GM19023 (cell line): ENCODE measurements around the gene NPAS3.

Experiments used
- ATAC-seq: cut with Tn5 transposase; IDR thresholded peaks from one replicate; pipeline ENCODE4 v1.9.1; 2021; ENCODE audit warnings: mild to moderate bottlenecking, moderate library complexity; ENCODE audit not compliant: unreplicated experiment

The NPAS3 gene

DNA sequence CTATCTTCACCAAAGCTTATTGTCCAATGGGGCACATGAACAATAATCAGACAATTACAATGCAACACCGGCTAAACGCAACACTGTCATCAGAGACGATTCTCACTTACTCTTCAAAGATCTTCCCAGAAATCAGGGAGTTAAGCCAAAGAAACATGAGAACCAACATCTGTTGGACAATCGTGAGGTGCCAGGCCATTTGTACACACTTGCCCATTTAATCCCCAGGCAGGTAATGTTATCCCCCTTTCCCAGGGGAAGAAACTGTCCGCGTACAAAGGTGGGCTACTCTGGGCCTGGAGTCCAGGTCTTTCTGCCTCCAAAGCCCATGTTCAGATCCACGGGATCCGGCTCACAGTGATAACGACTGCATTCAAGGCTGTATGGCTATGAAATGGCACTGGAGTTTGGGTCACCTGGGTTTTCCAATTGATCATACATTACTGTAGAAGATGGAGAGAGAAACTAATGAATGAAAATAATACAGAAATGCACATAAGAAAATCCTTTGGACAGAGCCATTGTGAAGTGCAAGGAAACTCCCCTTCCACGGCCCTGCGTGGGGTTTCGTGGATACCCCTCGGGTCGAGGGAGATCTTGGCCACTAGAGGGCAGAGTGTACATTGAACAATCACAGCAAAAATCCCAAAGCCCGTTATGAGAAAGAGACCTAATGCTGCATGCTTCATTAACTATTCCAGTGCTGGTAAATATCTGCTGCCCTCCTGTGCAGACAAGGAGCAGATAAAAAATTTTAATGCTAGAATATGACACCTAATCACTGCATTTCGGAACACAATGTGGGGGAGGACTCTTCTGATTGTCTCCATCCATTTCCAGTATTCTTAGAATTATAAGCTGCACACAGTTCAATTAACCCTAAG, 900.8 kb downstream of the NPAS3 start:
- ATAC-seq = no peak

GRCh38 chr14:33840797-33841196, 902.1 kb downstream of the NPAS3 start:
- ATAC-seq = no peak

DNA sequence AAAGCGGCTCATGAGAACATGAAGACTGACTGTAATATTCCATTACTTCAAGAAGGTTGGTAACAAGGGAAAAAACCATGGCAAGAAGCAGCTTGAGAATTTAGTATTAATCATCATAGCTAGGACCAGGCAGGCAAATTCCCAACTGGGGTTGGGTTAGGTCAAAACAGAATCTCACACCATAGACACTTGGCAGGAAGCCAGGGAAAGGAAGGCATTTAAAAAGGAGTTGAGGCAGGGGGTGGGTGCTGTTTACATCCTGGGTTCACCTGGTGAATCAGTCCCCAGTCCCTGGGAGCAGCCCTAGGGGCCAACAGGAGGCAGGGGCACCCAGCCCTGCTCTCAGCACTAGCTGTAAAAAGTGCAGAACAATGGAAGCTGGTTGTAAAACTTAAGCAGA, 903.6 kb downstream of the NPAS3 start:
- ATAC-seq = no peak

DNA sequence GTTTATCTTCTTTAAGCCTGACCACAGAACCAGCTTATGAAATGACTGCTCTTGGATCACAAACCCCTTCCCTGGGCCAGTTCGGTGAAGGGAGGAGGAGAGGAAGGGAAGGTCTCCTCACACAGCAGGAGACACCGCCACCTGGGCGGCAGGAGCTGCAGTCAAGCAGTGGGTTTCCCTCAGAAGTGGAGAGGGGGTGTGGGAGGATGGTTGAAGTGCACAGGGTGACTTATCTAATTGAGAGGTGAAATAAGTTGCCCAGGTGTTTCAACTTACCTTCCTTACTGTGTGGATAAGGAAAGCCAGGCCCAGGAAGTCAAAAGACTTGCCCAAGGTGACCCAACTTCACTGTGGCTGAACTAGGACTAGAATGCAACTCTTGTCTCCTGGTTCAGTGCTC, 905.4 kb downstream of the NPAS3 start:
- no peak for ATAC-seq

DNA sequence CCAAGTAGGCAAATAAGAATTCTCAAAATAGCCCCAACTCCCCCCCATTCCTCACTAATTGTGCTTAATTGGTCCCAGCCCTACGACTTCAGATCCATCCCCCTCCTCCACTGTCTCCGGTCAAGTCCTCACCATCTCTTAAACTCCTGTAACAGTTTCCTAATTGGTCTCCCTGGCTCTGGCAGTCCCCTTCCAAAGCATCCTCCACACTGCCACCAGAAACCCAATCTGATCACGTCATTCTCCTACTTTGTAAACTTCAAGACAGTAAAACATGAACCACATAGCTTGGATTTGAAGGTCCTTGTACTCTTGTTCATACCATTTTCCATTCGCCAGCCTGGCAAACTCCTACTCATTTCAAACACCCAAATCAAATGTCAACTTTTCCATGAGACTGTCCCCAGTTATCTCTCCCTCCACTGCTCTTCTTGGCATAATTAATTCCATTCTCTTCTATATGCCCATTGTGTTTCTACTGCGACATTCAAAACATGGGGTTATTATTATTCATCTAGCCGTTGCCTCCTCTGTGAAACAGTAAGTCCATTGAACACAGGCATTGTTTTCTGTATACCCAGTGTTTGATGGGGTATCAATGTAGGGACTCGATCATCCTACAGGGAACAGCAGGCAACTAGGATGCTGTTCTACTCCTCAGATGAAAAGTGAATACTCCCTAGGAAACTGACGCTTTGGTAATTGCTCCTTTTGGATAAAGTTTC, 907.6 kb downstream of the NPAS3 start:
- no peak for ATAC-seq

GRCh38 chr14:33847066-33847465, 908.4 kb downstream of the NPAS3 start:
- no peak for ATAC-seq

GRCh38 chr14:33848009-33848408, 909.3 kb downstream of the NPAS3 start:
- ATAC-seq = no peak

GRCh38 chr14:33848706-33849454, 910.2 kb downstream of the NPAS3 start:
- ATAC-seq = no peak

DNA sequence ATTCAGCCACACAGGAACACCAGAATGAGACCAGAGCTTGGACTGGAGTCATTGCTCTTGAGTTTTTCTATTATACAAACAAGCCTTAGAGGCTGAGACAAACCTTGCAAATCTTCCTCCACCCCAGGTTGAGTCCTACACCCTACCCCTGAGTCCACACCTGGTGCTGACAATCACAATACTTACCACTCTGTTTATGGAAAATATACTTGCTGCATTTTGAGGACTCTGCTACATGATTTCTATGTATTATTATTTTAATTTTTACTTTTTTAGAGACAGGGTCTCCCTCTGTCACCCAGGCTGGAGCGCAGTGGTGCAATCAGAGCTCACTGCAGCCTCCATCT, 910.7 kb downstream of the NPAS3 start:
- ATAC-seq = no peak

DNA sequence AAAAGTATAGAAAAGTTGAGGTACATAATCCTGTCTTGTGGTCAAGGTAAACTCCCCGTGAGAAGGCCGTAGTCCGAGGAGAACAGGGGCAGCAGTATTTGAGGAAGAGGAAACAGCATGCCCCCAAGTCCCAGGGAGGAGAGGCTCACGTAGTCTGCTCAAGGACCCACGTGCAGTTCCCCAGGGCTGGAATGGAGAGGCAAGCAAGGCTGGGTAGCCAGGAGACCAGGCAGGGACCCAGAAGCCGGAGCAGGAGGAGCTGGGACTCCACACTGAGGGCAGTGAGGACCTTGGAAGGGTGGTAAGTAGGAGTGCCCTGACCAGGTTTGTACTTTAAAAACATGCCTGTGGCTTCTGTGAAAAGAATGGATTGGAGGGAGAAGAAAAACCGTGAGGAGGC, 912.1 kb downstream of the NPAS3 start:
- ATAC-seq = no peak

GRCh38 chr14:33851366-33851765, 912.7 kb downstream of the NPAS3 start:
- ATAC-seq = no peak

DNA sequence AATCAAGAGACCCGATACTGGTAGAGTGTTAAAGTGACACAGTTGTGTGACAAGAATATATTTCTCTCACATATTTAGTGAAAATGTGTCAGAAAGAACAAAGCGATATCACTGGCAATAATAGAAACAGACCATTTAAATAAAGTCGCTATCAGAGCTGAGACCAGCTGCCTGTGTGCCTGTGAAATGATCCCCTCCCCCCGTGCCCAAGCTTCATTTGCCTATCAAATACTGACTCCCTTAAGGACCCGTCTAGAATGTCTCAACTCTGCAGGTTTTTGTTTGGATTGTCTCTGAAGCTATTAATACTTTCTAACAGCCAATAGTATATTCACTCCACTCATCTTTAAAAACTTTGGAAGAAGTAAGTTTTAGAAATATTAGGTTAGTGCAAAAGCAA, 913.3 kb downstream of the NPAS3 start:
- no peak for ATAC-seq
